HEK293T (cell line): Measurements from ENCODE around the gene PPP4R4.

ENCODE experiments used
- CTCF ChIA-PET: fragments of 350-600 bp; formaldehyde crosslinking; extraction: SDS; loops from one replicate; lab custom pipeline; 2021; ENCODE audit warnings: antibody characterized with exemption, inconsistent platforms; lab: Yijun Ruan, JAX
- POLR2A ChIA-PET: fragments of 350-600 bp; formaldehyde crosslinking; extraction: SDS; loops from one replicate; lab custom pipeline; 2020; ENCODE audit warnings: antibody characterized with exemption, inconsistent platforms; lab: Yijun Ruan, JAX
- DNase-seq: peaks from one replicate; pipeline ENCODE4 v3.0.0; 2012; ENCODE audit warnings: mixed read lengths; ENCODE audit errors: extremely low spot score
- ARNT ChIP-seq: fragments of 450-650 bp; IDR thresholded peaks from 2 replicates; pipeline ENCODE4 v1.6.1; 2017; ENCODE audit warnings: mild to moderate bottlenecking
- BHLHE40 ChIP-seq: fragments of 450-650 bp; IDR thresholded peaks from 2 replicates; pipeline ENCODE4 v1.6.1; 2016; ENCODE audit warnings: mild to moderate bottlenecking, moderate library complexity, borderline replicate concordance
- CTBP1 ChIP-seq: fragments of 450-650 bp; IDR thresholded peaks from 2 replicates; pipeline ENCODE4 v1.6.1; 2016; ENCODE audit warnings: borderline replicate concordance
- ELF4 ChIP-seq: fragments of 450-650 bp; IDR thresholded peaks from 2 replicates; pipeline ENCODE4 v1.6.1; 2017; ENCODE audit warnings: antibody characterized with exemption
- FOXA1 ChIP-seq: fragments of 450-650 bp; IDR thresholded peaks from 2 replicates; pipeline ENCODE4 v1.6.1; 2016; ENCODE audit warnings: mild to moderate bottlenecking
- FOXK2 ChIP-seq: fragments of 450-650 bp; IDR thresholded peaks from 2 replicates; pipeline ENCODE4 v1.6.1; 2016; ENCODE audit warnings: mild to moderate bottlenecking
- FOXM1 ChIP-seq: fragments of 450-650 bp; IDR thresholded peaks from 2 replicates; pipeline ENCODE4 v1.6.1; 2017; ENCODE audit warnings: mild to moderate bottlenecking, borderline replicate concordance
- HDGF ChIP-seq: fragments of 450-650 bp; IDR thresholded peaks from 2 replicates; pipeline ENCODE4 v1.6.1; 2017; ENCODE audit warnings: antibody characterized with exemption, borderline replicate concordance
- L3MBTL2 ChIP-seq: fragments of 450-650 bp; conservative IDR thresholded peaks from 2 replicates; pipeline ENCODE4 v1.6.1; 2016; ENCODE audit warnings: mild to moderate bottlenecking
- LEF1 ChIP-seq: fragments of 450-650 bp; IDR thresholded peaks from 2 replicates; pipeline ENCODE4 v1.6.1; 2017; ENCODE audit warnings: mild to moderate bottlenecking, borderline replicate concordance
- NFRKB ChIP-seq: fragments of 450-650 bp; IDR thresholded peaks from 2 replicates; pipeline ENCODE4 v1.6.1; 2016; ENCODE audit warnings: mild to moderate bottlenecking, moderate library complexity
- PKNOX1 ChIP-seq: fragments of 450-650 bp; IDR thresholded peaks from 2 replicates; pipeline ENCODE4 v1.6.1; 2016
- SP1 ChIP-seq: fragments of 450-650 bp; IDR thresholded peaks from 2 replicates; pipeline ENCODE4 v1.6.1; 2017
- TARDBP ChIP-seq: fragments of 450-650 bp; IDR thresholded peaks from 2 replicates; pipeline ENCODE4 v1.6.1; 2016
- ZNF384 ChIP-seq: fragments of 450-650 bp; IDR thresholded peaks from 2 replicates; pipeline ENCODE4 v1.6.1; 2016

PPP4R4 gene

GRCh38 chr14:94313991-94314655, 140.0 kb downstream of the PPP4R4 start:
- ChIA-PET POLR2A (no interaction called here), CTCF (interaction anchor here (0.7 kb wide), 1 partner anchor 77 kb away, joined by 3 read pairs; no protein-coding TSS in a partner anchor)
- TF ChIP-seq SP1 (no peak), FOXM1 (no peak)
- no peak for DNase-seq

GRCh38 chr14:94314890-94315289, 140.8 kb downstream of the PPP4R4 start:
- ChIA-PET POLR2A (no interaction called here), CTCF (interaction anchor here (0.7 to 0.8 kb wide), 2 partner anchors 61 to 76 kb away, joined by 3 read pairs; no protein-coding TSS in a partner anchor)
- TF ChIP-seq FOXK2 (no peak), CTBP1 (no peak)
- no peak for DNase-seq

GRCh38 chr14:94316692-94317091, 142.6 kb downstream of the PPP4R4 start:
- ChIA-PET POLR2A (no interaction called here), CTCF (no interaction called here)
- DNase-seq = no peak
- TF ChIP-seq ELF4 (no peak), LEF1 (no peak), ZNF384 (no peak), L3MBTL2 (no peak), BHLHE40 (no peak), HDGF (no peak), TARDBP (no peak), NFRKB (no peak), FOXA1 (no peak), FOXM1 (no peak), PKNOX1 (no peak), CTBP1 (no peak), FOXK2 (no peak), SP1 (no peak), ARNT (no peak)

- TF ChIP-seq ELF4 (no peak), BHLHE40 (no peak), ARNT (no peak), PKNOX1 (no peak), SP1 (no peak), ZNF384 (no peak), FOXM1 (no peak)
- ChIA-PET CTCF (no interaction called here), POLR2A (no interaction called here)
- no peak for DNase-seq
Measured at GRCh38 chr14:94317259-94317658, 143.1 kb downstream of the PPP4R4 start.

GRCh38 chr14:94320243-94320642, 146.1 kb downstream of the PPP4R4 start:
- TF ChIP-seq PKNOX1 (no peak), ZNF384 (no peak), ELF4 (no peak)
- DNase-seq = no peak
- POLR2A ChIA-PET = no interaction called here
- CTCF ChIA-PET = interaction anchor here (1.0 kb wide), 1 partner anchor 13 kb away, joined by 3 read pairs; no protein-coding TSS in a partner anchor

- POLR2A ChIA-PET = no interaction called here
- no peak for DNase-seq
- TF ChIP-seq FOXK2 (no peak), TARDBP (no peak), ELF4 (no peak)
- CTCF ChIA-PET = no interaction called here
Measured at GRCh38 chr14:94321421-94322271, 147.5 kb downstream of the PPP4R4 start.
